ENCODE measurements around the gene IL1RAP.
"Not testable (repeated sequence)": the region's sequence is repeated elsewhere in the genome, so short reads cannot be mapped to it uniquely, and the experiment has no call there.

Gene IL1RAP

GRCh38 chr3:190646996-190647395 is 133.1 kb downstream of the IL1RAP start:
- FAIRE-seq = no peak
- no peak for DNase-seq (ENCODE audit: low spot score)

- DNase-seq (ENCODE audit: low spot score) (no peak), FAIRE-seq (no peak)
Observed at GRCh38 chr3:190655933-190656332, 142.0 kb downstream of the IL1RAP start.

GRCh38 chr3:190658106-190658505 is 144.2 kb downstream of the IL1RAP start:
- no peak for DNase-seq (ENCODE audit: low spot score)
- no peak for FAIRE-seq

GRCh38 chr3:190666821-190667220 is 152.9 kb downstream of the IL1RAP start:
- DNase-seq (ENCODE audit: low spot score) = no peak
- FAIRE-seq = no peak

GRCh38 chr3:190671658-190672057 is 157.8 kb downstream of the IL1RAP start:
- FAIRE-seq (no peak), DNase-seq (ENCODE audit: low spot score) (no peak)

GRCh38 chr3:190673148-190673547 is 159.3 kb downstream of the IL1RAP start:
- FAIRE-seq = no peak

GRCh38 chr3:190676481-190676880 is 162.6 kb downstream of the IL1RAP start:
- FAIRE-seq (no peak), DNase-seq (ENCODE audit: low spot score) (no peak)

More at GRCh38 chr3:190673148-190673547, 159.3 kb downstream of the IL1RAP start:
- DNase-seq (ENCODE audit: low spot score) = no peak

- no peak for DNase-seq (ENCODE audit: low spot score)
- FAIRE-seq = no peak
Observed at GRCh38 chr3:190677001-190677400, 163.1 kb downstream of the IL1RAP start.

GRCh38 chr3:190677868-190678267 is 164.0 kb downstream of the IL1RAP start:
- not testable (repeated sequence) for DNase-seq (ENCODE audit: low spot score); FAIRE-seq

GRCh38 chr3:190680691-190681090 is 166.8 kb downstream of the IL1RAP start:
- no peak for DNase-seq (ENCODE audit: low spot score)
- FAIRE-seq = no peak

GRCh38 chr3:190684776-190685175 is 170.9 kb downstream of the IL1RAP start:
- DNase-seq (ENCODE audit: low spot score) (no peak), FAIRE-seq (no peak)

- FAIRE-seq (peak; percentile 21), DNase-seq (ENCODE audit: low spot score) (no peak)
Observed at GRCh38 chr3:190686011-190686410, 172.1 kb downstream of the IL1RAP start.

- DNase-seq (ENCODE audit: low spot score) = no peak
- FAIRE-seq = no peak
Observed at GRCh38 chr3:190690246-190690645, 176.4 kb downstream of the IL1RAP start.

GRCh38 chr3:190692256-190692655 is 178.4 kb downstream of the IL1RAP start:
- FAIRE-seq (no peak), DNase-seq (ENCODE audit: low spot score) (no peak)

GRCh38 chr3:190694335-190695001 is 180.6 kb downstream of the IL1RAP start:
- FAIRE-seq = no peak

GRCh38 chr3:190695225-190695624 is 181.3 kb downstream of the IL1RAP start:
- FAIRE-seq (no peak), DNase-seq (ENCODE audit: low spot score) (no peak)

More at GRCh38 chr3:190694335-190695001, 180.6 kb downstream of the IL1RAP start:
- no peak for DNase-seq (ENCODE audit: low spot score)

- DNase-seq (ENCODE audit: low spot score) (no peak), FAIRE-seq (no peak)
Observed at GRCh38 chr3:190695994-190696393, 182.1 kb downstream of the IL1RAP start.

- DNase-seq (ENCODE audit: low spot score) (no peak), FAIRE-seq (peak; percentile 67)
Observed at GRCh38 chr3:190696777-190697501, 183.1 kb downstream of the IL1RAP start.

- FAIRE-seq (no peak), DNase-seq (ENCODE audit: low spot score) (no peak)
Observed at GRCh38 chr3:190697502-190697830, 183.6 kb downstream of the IL1RAP start.

- DNase-seq (ENCODE audit: low spot score) = no peak
- no peak for FAIRE-seq
Observed at GRCh38 chr3:190697901-190698300, 184.0 kb downstream of the IL1RAP start.

- DNase-seq (ENCODE audit: low spot score) (no peak), FAIRE-seq (no peak)
Observed at GRCh38 chr3:190699776-190700175, 185.9 kb downstream of the IL1RAP start.

GRCh38 chr3:190701096-190701532 is 187.2 kb downstream of the IL1RAP start:
- DNase-seq (ENCODE audit: low spot score) (peak; percentile 60), FAIRE-seq (peak; percentile 86)

- no peak for DNase-seq (ENCODE audit: low spot score)
- FAIRE-seq = no peak
Observed at GRCh38 chr3:190706582-190706981, 192.7 kb downstream of the IL1RAP start.

All from RCC 7860 (cell line).